Smooth muscle cell (in vitro differentiated cells): ENCODE results near the gene WDR54. TPM values are rescaled to one million over a fixed set of nuclear protein-coding genes. Genes with fewer than 3 reads are reported as not detected.

ENCODE experiments used
- DNase-seq: peaks from one replicate; lab custom pipeline; 2025; ENCODE audit not compliant: unreplicated experiment; lab: John Stamatoyannopoulos, UW
- H2AFZ ChIP-seq: fragments of 200-600 bp; sonication (generic); 2 replicates; pipeline ENCODE4 v1.6.0; 2016; ENCODE audit warnings: antibody characterized with exemption, low read depth, mild to moderate bottlenecking
- H3F3A ChIP-seq: fragments of 200-600 bp; sonication (generic); 2 replicates; pipeline ENCODE4 v1.6.0; 2017; ENCODE audit warnings: antibody characterized with exemption, low read depth
- H3K27ac ChIP-seq: fragments of 200-600 bp; sonication (generic); 2 replicates; pipeline ENCODE4 v1.5.1; 2016; ENCODE audit warnings: low read depth, mild to moderate bottlenecking
- H3K27me3 ChIP-seq: fragments of 200-600 bp; sonication (generic); 2 replicates; pipeline ENCODE4 v1.6.1; 2016; ENCODE audit warnings: low read depth, mild to moderate bottlenecking
- H3K36me3 ChIP-seq: fragments of 200-600 bp; sonication (generic); 2 replicates; pipeline ENCODE4 v1.5.1; 2016; ENCODE audit warnings: low read depth
- H3K4me1 ChIP-seq: fragments of 200-600 bp; sonication (generic); 2 replicates; pipeline ENCODE4 v1.5.1; 2016; ENCODE audit warnings: low read depth
- H3K4me2 ChIP-seq: fragments of 200-600 bp; sonication (generic); 2 replicates; pipeline ENCODE4 v1.6.0; 2016; ENCODE audit warnings: mild to moderate bottlenecking
- H3K4me3 ChIP-seq: fragments of 200-600 bp; sonication (generic); 2 replicates; pipeline ENCODE4 v1.5.1; 2016; ENCODE audit warnings: mild to moderate bottlenecking
- H3K79me2 ChIP-seq: fragments of 200-600 bp; sonication (generic); 2 replicates; pipeline ENCODE4 v1.6.0; 2016; ENCODE audit warnings: low read depth, mild to moderate bottlenecking
- H3K9ac ChIP-seq: fragments of 200-600 bp; sonication (generic); 2 replicates; pipeline ENCODE4 v1.6.0; 2016; ENCODE audit warnings: low read depth
- H3K9me3 ChIP-seq: fragments of 200-600 bp; sonication (generic); replicated peaks from 2 replicates; pipeline ENCODE4 v1.5.1; 2016; ENCODE audit warnings: low read depth
- H4K20me1 ChIP-seq: fragments of 200-600 bp; sonication (generic); 2 replicates; pipeline ENCODE4 v1.6.0; 2016; ENCODE audit warnings: low read depth
- CTCF ChIP-seq: fragments of 200-600 bp; sonication (generic); IDR thresholded peaks from 2 replicates; pipeline ENCODE4 v1.5.1; 2017; ENCODE audit warnings: borderline replicate concordance, mild to moderate bottlenecking, antibody characterized with exemption; ENCODE audit not compliant: insufficient read depth, poor library complexity, severe bottlenecking
- WGBS: methylation state at CpG from one replicate; pipeline ENCODE4 v1.1.7; 2016; ENCODE audit warnings: low lambda C conversion rate; 5-methylcytosine and 5-hydroxymethylcytosine counted together
- polyA plus RNA-seq: library from polyadenylated mRNA; unstranded; fragments of >200 nt; fragmentation: Nextera tagmentation; extraction: Ambion mirVana; gene quantifications from 2 replicates; pipeline ENCODE4 v1.2.1, GENCODE V29; 2016
- total RNA-seq: library from RNA; depleted of rRNA; stranded (reverse); fragments of >200 nt; gene quantifications from 2 replicates; pipeline ENCODE4 v1.2.3, GENCODE V29; 2014

Gene WDR54
- total RNA-seq (35.0 and 52.3 TPM in 2 replicates), polyA plus RNA-seq (59.2 and 84.5 TPM in 2 replicates)

GRCh38 chr2:74421221-74421870, at the start of gene WDR54, which contains the start of gene C2orf81:
Gene WDR54, plus strand, starts transcription at chr2:74421730. Its CDS starts 424 bp downstream, at chr2:74422154.
Gene C2orf81, minus strand, starts transcription at chr2:74421619. Its CDS starts 59 bp downstream, at chr2:74421560.
- Histone ChIP-seq H3K9ac (no peak within 1 kb of the TSS), H2AFZ (peak within 1 kb of the TSS; percentile 87), H3K27me3 (peaks cover 4% of the 10 kb centered on the region), H4K20me1 (no peaks in the 10 kb centered on the region), H3K4me1 (peaks cover 5% of the 10 kb centered on the region), H3K79me2 (no peaks in the 10 kb centered on the region), H3K4me2 (peak within 1 kb of the TSS; percentile 96), H3K9me3 (no peaks in the 10 kb centered on the region), H3K27ac (peak within 1 kb of the TSS; percentile 2), H3K4me3 (peak within 1 kb of the TSS; percentile 59), H3F3A (peaks cover 5% of the 10 kb centered on the region), H3K36me3 (no peaks in the 10 kb centered on the region)
- 2% methylated on average over 57 of the region's 57 CpGs for WGBS
- peak; percentile 45 for DNase-seq
- no peak for TF ChIP-seq CTCF

- Histone ChIP-seq H3F3A (no peaks in the 10 kb centered on the region), H3K4me1 (peaks cover 13% of the 10 kb centered on the region), H3K36me3 (no peaks in the 10 kb centered on the region), H3K9me3 (no peaks in the 10 kb centered on the region), H3K4me3 (no peak overlapping the region), H3K79me2 (peaks cover 23% of the 10 kb centered on the region), H3K4me2 (no peak overlapping the region), H3K27me3 (no peaks in the 10 kb centered on the region), H2AFZ (no peak overlapping the region), H3K27ac (no peak overlapping the region), H4K20me1 (peaks cover 31% of the 10 kb centered on the region), H3K9ac (no peak overlapping the region)
- WGBS: 94% methylated on average over 6 of the region's 6 CpGs
- no peak for DNase-seq
- no peak for TF ChIP-seq CTCF
Observed at GRCh38 chr2:74372674-74373073, 48.9 kb upstream of the WDR54 start.

GRCh38 chr2:74373221-74373676, 48.3 kb upstream of the WDR54 start:
- no peaks in the 10 kb centered on the region for H3K27me3 ChIP-seq
- H3K4me3 ChIP-seq: no peak overlapping the region
- H3F3A ChIP-seq: no peaks in the 10 kb centered on the region
- no peak overlapping the region for H2AFZ ChIP-seq
- H4K20me1 ChIP-seq: peaks cover 37% of the 10 kb centered on the region
- H3K36me3 ChIP-seq: no peaks in the 10 kb centered on the region
- H3K79me2 ChIP-seq: peaks cover 29% of the 10 kb centered on the region
- TF ChIP-seq CTCF: no peak
- WGBS: 88% methylated on average over 5 of the region's 5 CpGs
- peaks cover 13% of the 10 kb centered on the region for H3K4me1 ChIP-seq
- H3K9ac ChIP-seq: no peak overlapping the region
- no peak overlapping the region for H3K27ac ChIP-seq
- no peak overlapping the region for H3K4me2 ChIP-seq
- no peaks in the 10 kb centered on the region for H3K9me3 ChIP-seq
- DNase-seq: no peak

GRCh38 chr2:74373985-74374384, 47.5 kb upstream of the WDR54 start:
- H3K79me2 ChIP-seq: peaks cover 37% of the 10 kb centered on the region
- H3F3A ChIP-seq: no peaks in the 10 kb centered on the region
- peaks cover 44% of the 10 kb centered on the region for H4K20me1 ChIP-seq
- no peak overlapping the region for H2AFZ ChIP-seq
- H3K27me3 ChIP-seq: no peaks in the 10 kb centered on the region
- H3K4me3 ChIP-seq: peak overlapping the region; percentile 25
- no peaks in the 10 kb centered on the region for H3K9me3 ChIP-seq
- DNase-seq: no peak
- TF ChIP-seq CTCF: no peak
- H3K4me2 ChIP-seq: peak overlapping the region; percentile 64
- peak overlapping the region; percentile 21 for H3K9ac ChIP-seq
- 92% methylated on average over 8 of the region's 8 CpGs for WGBS
- H3K27ac ChIP-seq: peak overlapping the region; percentile 12
- peaks cover 14% of the 10 kb centered on the region for H3K4me1 ChIP-seq
- no peaks in the 10 kb centered on the region for H3K36me3 ChIP-seq
